NCI-H2196 (cell line): ENCODE data around the gene CD2BP2.
"Not testable (repeated sequence)": the region's sequence is repeated elsewhere in the genome, so short reads cannot be mapped to it uniquely, and the experiment has no call there.

ENCODE experiments used
- DNase-seq: peaks from one replicate; lab custom pipeline; 2025; ENCODE audit not compliant: unreplicated experiment; lab: John Stamatoyannopoulos, UW

CD2BP2 gene

DNA sequence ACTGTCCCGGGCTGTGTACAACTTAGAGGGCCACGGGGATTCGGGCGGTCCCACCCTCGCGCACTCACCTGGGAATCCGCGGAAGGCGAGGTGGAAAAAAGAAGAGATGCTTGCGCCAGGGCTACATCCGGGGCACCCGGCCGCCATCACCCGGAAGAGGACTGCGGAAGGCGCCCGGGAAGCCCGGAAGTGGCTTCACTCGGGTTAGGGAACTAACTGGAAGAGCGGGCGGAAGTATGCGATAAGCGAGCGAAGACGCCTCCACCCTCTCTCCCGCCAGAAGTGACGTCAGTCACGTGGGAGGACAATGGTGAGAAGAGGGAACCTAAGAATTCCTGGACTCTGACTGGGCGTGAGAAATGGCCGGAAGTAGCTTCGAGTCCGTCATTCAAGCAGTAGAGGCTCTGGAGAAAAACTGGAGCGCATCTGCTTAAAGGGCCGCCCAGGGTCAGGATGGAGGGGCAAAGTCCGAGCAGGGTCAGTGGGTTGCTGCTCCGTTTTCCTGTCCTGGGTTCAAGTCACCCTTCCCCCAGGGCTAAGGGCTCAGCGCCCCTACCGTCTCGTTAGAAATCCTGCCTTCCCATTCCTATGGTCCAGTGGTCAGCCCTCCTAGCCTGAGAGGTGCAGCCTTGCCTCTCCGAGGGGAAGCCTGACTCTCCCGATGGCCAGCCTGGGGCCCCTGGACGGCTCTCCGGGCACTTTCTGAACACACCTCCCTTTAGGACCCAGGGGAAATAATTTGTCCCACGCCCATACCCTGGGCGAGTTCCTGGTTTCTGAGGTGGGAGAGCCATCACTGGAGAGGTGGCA, at the start of gene CD2BP2:
CD2BP2 (minus strand) TSS at position 165 of the 810 bp plus-strand sequence. CDS start 627 bp downstream, outside the sequence.
- peak; percentile 99 for DNase-seq

DNA sequence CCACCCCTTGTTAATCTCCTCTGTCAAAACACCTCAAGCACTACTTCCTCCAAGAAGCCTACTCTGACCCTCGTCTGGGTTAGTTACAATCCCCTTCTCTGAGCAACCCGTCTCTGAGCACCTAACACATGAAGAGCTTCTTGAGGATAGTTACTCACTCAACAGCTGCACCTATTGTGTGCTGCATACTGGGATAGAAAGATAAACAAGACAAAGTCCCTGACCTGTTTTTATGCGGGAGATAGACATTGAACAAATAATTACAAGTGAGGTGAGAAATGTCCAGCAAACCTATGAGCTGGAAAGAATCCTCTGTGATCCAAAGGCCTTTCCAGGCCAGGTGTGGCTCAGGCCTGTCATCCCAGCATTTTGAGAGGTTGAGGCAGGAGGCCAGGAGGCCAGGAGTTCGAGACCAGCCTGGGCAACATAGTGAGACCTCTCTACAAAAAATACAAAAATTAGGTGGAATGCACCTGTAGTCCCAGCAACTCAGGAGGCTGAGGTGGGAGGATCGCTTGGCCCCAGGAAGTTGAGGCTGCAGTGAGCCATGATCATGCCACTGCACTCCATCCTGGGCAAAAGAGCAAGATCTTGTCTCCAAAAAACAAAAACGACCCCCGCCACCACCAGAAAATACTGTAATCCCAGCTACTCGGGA, 46.8 kb upstream of the CD2BP2 start:
- DNase-seq: no peak

GRCh38 chr16:30399435-30400186, 44.5 kb upstream of the CD2BP2 start:
- DNase-seq: no peak

- DNase-seq: no peak
These were observed 43.7 kb upstream of the CD2BP2 start for GRCh38 chr16:30398661-30399434.

- no peak for DNase-seq
These were observed 42.9 kb upstream of the CD2BP2 start for GRCh38 chr16:30397776-30398660.

- DNase-seq: no peak
These were observed 41.9 kb upstream of the CD2BP2 start for GRCh38 chr16:30397056-30397455.

DNA sequence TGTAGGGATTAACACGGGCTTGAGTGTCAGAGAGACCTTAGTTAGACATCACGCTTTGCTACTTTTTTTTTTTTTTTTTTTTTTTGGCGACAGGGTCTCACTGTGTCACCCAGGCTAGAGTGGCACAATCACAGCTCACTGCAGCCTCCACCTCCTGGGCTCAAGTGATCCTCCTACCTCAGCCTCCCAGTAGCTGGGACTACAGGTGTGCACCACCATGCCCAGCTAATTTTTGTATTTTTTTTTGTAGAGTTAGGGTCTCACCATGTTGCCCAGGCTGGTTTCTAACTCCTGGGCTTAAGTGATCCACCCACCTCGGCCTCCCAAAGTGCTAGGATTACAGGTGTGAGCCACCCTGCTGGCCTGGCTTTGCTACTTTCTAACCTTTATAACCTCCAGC, 41.5 kb upstream of the CD2BP2 start:
- not testable (repeated sequence) for DNase-seq

GRCh38 chr16:30395992-30396585, 41.0 kb upstream of the CD2BP2 start:
- DNase-seq: no peak

- DNase-seq: peak; percentile 90
These were observed 40.3 kb upstream of the CD2BP2 start, which contains the start of gene ZNF48 for GRCh38 chr16:30395155-30395991. Gene ZNF48, plus strand, starts transcription at chr16:30395420. Its CDS starts 375 bp downstream, at chr16:30395795.

DNA sequence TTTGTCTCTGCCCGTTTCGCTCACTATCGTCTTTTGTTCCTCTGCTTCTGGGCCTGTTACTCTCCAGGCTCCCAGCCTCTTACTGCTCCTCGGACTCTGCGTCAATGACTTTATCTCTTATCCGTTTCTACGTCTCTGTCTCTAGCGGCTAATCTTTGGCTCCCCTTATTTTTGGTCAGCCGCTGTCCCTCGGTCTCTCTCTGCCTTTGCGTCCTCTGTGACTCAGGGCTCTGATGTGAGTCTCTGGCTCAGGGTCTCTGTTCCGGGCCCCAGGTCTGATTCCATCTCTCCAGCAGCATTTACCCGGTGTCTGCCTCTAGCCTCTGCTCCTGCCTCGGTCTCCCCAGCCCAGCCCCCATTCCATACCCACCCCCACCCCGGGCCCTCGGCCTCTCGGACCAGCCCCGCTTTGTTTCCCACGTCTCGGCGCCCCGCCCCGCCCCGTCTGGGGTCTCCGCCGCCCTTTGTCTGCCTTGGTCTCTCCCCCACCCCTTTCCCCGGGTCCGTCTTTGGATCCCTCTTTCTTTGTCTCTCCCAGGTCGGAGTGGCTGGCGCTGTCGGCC, 39.6 kb upstream of the CD2BP2 start:
- no peak for DNase-seq

DNA sequence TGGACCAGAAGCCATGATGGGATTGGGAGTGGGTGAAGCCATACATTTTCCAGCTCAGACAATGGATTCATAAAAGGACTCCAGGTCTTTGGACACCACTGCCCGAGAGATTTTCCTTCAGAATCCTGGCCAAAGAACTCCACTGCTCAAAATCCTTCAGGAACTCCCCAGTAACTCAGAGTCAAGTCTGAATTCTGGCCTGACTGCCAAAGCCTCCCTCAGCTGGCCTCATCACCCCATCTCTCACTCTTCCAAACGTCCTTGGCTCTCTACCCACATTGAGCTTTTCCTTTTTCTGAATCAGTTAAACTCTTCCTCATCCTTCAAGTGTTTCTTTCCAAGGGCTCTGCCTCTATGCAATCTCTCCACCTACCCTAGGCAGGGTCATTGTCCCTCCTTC, 28.4 kb upstream of the CD2BP2 start:
- no peak for DNase-seq

DNA sequence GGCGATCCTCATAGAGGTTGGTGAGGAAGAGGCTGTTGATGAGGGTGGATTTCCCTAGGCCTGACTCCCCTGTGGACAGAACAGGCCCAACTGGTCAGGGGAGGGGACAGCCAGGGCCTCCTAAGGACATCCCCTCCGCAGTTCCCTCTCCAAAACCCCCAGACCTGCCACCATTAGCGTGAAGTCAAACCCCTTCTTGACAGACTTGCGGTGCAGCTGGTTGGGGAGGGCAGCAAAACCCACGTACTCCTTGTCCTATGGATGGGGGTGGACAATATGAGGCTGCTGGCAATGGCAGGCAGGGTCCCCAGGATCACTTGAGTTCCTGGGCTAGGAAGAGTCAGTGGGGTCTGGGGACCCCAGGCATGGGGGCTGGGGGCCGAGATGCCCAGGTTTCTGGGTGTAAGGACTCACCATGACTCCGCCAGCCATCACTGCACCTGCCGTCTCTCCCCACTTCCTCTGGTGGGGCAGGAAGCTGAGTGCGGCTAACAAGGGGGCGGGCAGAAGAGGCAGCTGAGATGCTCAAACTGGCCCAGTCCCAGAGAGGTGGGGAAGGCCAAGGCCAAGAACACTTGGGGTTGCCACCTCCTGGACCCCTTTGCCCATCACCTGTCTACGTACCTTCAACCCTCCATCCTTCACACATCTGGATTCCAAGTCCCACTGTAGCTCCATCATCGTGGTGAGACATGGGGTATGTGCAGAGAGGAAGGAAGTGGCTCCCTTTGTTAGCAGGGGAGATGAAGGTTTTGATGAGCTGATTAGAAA, 27.2 kb upstream of the CD2BP2 start, which contains the start of gene SEPTIN1:
SEPTIN1 (minus strand) TSS at position 451 of the 771 bp plus-strand sequence; CDS start at position 432, 19 bp downstream.
- no peak for DNase-seq

GRCh38 chr16:30381291-30382041, 26.4 kb upstream of the CD2BP2 start:
- no peak for DNase-seq

GRCh38 chr16:30380803-30381208, 25.7 kb upstream of the CD2BP2 start:
- no peak for DNase-seq

DNA sequence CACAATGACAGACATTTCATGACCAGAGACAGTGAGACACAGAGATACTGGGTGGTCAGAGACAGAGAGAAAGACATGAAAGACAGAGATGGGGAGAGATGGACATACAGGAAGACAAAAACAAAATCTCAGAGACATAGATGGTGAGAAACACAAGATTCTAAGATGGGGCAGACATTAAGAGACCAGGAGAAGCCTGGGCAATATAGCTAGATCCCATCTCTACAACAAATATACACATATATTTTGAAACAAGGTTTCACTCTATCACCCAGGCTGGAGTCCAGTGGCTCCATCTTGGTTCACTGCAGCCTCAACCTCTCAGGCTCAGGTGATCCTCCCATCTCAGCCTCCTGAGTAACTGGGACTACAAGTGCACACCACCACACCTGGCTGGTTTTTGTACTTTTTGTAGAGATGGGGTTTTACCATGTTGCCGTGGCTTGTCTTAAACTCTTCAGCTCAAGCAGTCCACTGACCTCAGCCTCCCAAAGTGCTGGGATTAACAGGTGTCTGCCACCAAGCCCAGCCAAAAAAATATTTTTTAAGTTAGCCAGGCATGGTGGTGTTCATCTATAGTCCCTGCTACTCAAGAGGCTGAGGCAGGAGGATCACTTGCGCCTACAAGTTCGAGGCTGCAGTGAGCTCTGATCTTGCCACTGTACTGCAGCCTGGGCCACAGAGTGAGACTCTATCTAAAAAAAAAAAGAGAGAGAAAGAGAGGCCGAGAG, 25.1 kb upstream of the CD2BP2 start:
- DNase-seq: no peak
